Spleen (tissue), 7 donors: ENCODE results near the gene GHRL.

Experiments
- CTCF ChIP-seq, 11 experiments: fragments of 200-600 bp in 7 of 11; fragments of 450-650 bp in 4 of 11; sonication (generic) in 4 of 11; IDR thresholded peaks in 8 of 11; conservative IDR thresholded peaks in 3 of 11; 1 replicate in 7 of 11; 2 replicates in 4 of 11; pipeline versions ENCODE4 v1.4.0 to v1.8.0; 2016 to 2021; ENCODE audit warnings: antibody characterized with exemption in 11 of 11, inconsistent platforms in 4 of 11, mild to moderate bottlenecking in 1 of 11
- POLR2A ChIP-seq, 3 donors: fragments of 450-650 bp; IDR thresholded peaks; one replicate each; pipeline ENCODE4 v1.5.1; 2017; ENCODE audit warnings: antibody characterized with exemption in 3 of 3, mild to moderate bottlenecking in 1 of 3
- POLR2AphosphoS5 ChIP-seq, 3 donors: sonication (generic); formaldehyde crosslinking; IDR thresholded peaks; one replicate each; pipeline ENCODE4 v1.5.1; 2017; ENCODE audit warnings: antibody characterized with exemption in 3 of 3
- donor health status: DM: no; HTN: no; CAD: no; lungs with moderate emphysema.
- donor health status: DM: no; HTN: no; CAD: no.
- donor health status: DM: no; HTN: no; CAD: no.

- TF ChIP-seq POLR2A (IDR thresholded peaks at IDR 0.05) (no peak), CTCF (IDR thresholded peaks at IDR 0.05 in 8 of 11, conservative IDR thresholded peaks at IDR 0.05 in 3 of 11) (no peak), POLR2AphosphoS5 (IDR thresholded peaks at IDR 0.05) (no peak)
Measured at GRCh38 chr3:10273702-10274305, 18.9 kb downstream of the GHRL start.
